K562 (cell line): ENCODE results near the gene UGT1A3. TPM values are rescaled to one million over a fixed set of nuclear protein-coding genes. Genes with fewer than 3 reads are reported as not detected.

Source experiments
- ARNT ChIP-seq, 2 experiments: fragments of 450-650 bp; IDR thresholded peaks; 2 replicates each; pipeline ENCODE4 v1.6.1; 2016; ENCODE audit warnings: mild to moderate bottlenecking in 1 of 2
- BRF2 ChIP-seq: IDR thresholded peaks from 3 replicates; pipeline ENCODE4 v1.6.1; 2011; ENCODE audit warnings: borderline replicate concordance, mild to moderate bottlenecking; ENCODE audit not compliant: insufficient read length, insufficient read depth
- CHD1 ChIP-seq: fragments of 200-600 bp; sonication (generic); IDR thresholded peaks from one replicate; pipeline ENCODE4 v1.6.1; 2012; ENCODE audit warnings: mild to moderate bottlenecking, moderate library complexity, low read length, inconsistent platforms
- CUX1 ChIP-seq: fragments of 200-800 bp; sonication (Bioruptor generic); IDR thresholded peaks from 2 replicates; pipeline ENCODE4 v1.6.1; 2016; ENCODE audit warnings: missing genetic modification characterization, missing compliant biosample characterization
- E2F4 ChIP-seq: sonication (generic); formaldehyde crosslinking; IDR thresholded peaks from 2 replicates; pipeline ENCODE4 v1.8.0; 2022; ENCODE audit warnings: mild to moderate bottlenecking, low read depth, missing genetic modification reagents
- HDAC8 ChIP-seq: fragments of 450-650 bp; IDR thresholded peaks from 2 replicates; pipeline ENCODE4 v1.6.1; 2016; ENCODE audit warnings: mild to moderate bottlenecking, missing genetic modification characterization, moderate library complexity, missing compliant biosample characterization
- MBD2 ChIP-seq: sonication (generic); IDR thresholded peaks from 2 replicates; pipeline ENCODE4 v1.6.1; 2016; ENCODE audit warnings: low read depth, borderline replicate concordance
- RBBP5 ChIP-seq: fragments of 200-600 bp; sonication (generic); IDR thresholded peaks from 2 replicates; pipeline ENCODE4 v1.6.1; 2012; ENCODE audit warnings: borderline replicate concordance, mild to moderate bottlenecking, low read length, control low read depth, inconsistent platforms; ENCODE audit not compliant: insufficient read depth, poor library complexity, severe bottlenecking
- SMARCA5 ChIP-seq: fragments of 450-650 bp; IDR thresholded peaks from 2 replicates; pipeline ENCODE4 v1.6.1; 2016
- TAF1 ChIP-seq: IDR thresholded peaks from 2 replicates; pipeline ENCODE4 v1.6.1; 2011; ENCODE audit warnings: mild to moderate bottlenecking, low read length, moderate library complexity; ENCODE audit not compliant: insufficient read depth, control insufficient read depth, severe bottlenecking; ENCODE audit errors: extremely low read depth
- ZNF282 ChIP-seq: sonication (generic); formaldehyde crosslinking; IDR thresholded peaks from 2 replicates; pipeline ENCODE4 v1.8.1; 2023; ENCODE audit warnings: missing genetic modification reagents
- ZNF3 ChIP-seq: fragments of 250-450 bp; sonication (Bioruptor Pico); IDR thresholded peaks from 2 replicates; pipeline ENCODE4 v1.5.0; 2021; ENCODE audit warnings: mild to moderate bottlenecking, moderate library complexity
- polyA plus RNA-seq, 8 experiments: library from polyadenylated mRNA; depleted of rRNA in 4 of 8; stranded (reverse) in 5 of 8; unstranded in 3 of 8; fragments of >200 nt; fragmentation: Nextera tagmentation in 2 of 8; fragmentation: Illumina TruSeq in 1 of 8; extraction: Ambion mirVana in 2 of 8; extraction: Trizol in 1 of 8; gene quantifications; 2 replicates each; pipeline versions ENCODE4 v1.2.1 to v1.2.3, GENCODE V29; 2011 to 2014; ENCODE audit warnings: inconsistent platforms in 1 of 8, missing spikeins in 1 of 8
- total RNA-seq, 7 experiments: library from RNA; depleted of rRNA in 6 of 7; stranded (reverse); fragments of >200 nt in 6 of 7; fragmentation: Illumina TruSeq in 2 of 7; extraction: Trizol in 2 of 7; gene quantifications; 2 replicates each; pipeline versions ENCODE4 v1.2.1 to v1.2.3, GENCODE V29; 2011 to 2021; ENCODE audit warnings: low replicate concordance in 1 of 7
- TF ChIP-seq, protein P1 (sequence below): fragments of 450-650 bp; IDR thresholded peaks from 2 replicates; pipeline ENCODE4 v1.6.1; 2018; ENCODE audit warnings: mild to moderate bottlenecking, low read depth; ENCODE audit not compliant: partially characterized antibody
- TF ChIP-seq, protein P2 (sequence below): fragments of 150-350 bp; IDR thresholded peaks from 2 replicates; pipeline ENCODE4 v1.6.1; 2014; ENCODE audit warnings: low read depth, mild to moderate bottlenecking, low read length, borderline replicate concordance

UGT1A3 gene
- total and polyA plus RNA-seq, 9 of the 15 experiments (the other 6 are each of a cell fraction or from before 2014, with no cell fraction given), result not detected

DNA sequence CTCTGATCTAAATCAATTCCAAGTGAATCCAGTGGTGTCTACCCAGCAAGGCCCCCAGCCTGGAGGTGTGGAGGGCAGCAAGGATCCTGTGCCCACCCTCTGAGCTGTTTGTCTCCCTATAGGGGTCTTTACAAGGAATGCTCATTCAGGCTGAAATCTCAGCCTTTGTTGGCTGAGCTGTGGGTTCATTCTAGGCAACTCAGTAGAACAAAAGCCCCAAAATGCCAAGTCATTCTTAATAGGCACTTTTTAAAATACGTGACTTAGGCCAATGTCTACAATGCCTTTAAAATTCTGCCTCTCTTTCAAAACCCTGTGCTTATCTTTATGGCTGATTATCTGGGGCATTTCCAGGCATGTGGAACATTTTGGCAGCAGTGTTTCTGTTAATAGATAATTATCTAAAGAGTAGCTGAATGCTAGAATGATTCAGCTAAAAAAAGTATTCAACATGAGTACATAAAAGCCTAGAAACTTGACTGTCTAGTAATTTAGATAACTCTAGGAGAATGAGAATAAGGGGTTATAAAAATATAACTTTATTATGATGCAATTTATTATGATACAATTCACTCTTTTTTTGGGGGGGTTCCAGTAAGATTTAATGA is 28.7 kb upstream of the UGT1A3 start (continued):
- TF ChIP-seq E2F4 (CRISPR knock-in tag), result no peak
- TF ChIP-seq CUX1 (CRISPR knock-in tag), result no peak
- no peak for TF ChIP-seq SMARCA5
- no peak for TF ChIP-seq ZNF282 (CRISPR knock-in tag)
- no peak for TF ChIP-seq ZNF3 (CRISPR knock-in tag)
- no peak for TF ChIP-seq MBD2
- TF ChIP-seq, protein P1, sequence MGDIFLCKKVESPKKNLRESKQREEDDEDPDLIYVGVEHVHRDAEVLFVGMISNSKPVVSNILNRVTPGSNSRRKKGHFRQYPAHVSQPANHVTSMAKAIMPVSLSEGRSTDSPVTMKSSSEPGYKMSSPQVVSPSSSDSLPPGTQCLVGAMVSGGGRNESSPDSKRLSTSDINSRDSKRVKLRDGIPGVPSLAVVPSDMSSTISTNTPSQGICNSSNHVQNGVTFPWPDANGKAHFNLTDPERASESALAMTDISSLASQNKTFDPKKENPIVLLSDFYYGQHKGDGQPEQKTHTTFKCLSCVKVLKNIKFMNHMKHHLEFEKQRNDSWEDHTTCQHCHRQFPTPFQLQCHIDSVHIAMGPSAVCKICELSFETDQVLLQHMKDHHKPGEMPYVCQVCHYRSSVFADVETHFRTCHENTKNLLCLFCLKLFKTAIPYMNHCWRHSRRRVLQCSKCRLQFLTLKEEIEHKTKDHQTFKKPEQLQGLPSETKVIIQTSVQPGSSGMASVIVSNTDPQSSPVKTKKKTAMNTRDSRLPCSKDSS, result no peak
- TF ChIP-seq BRF2, result no peak
- TF ChIP-seq, protein P2, sequence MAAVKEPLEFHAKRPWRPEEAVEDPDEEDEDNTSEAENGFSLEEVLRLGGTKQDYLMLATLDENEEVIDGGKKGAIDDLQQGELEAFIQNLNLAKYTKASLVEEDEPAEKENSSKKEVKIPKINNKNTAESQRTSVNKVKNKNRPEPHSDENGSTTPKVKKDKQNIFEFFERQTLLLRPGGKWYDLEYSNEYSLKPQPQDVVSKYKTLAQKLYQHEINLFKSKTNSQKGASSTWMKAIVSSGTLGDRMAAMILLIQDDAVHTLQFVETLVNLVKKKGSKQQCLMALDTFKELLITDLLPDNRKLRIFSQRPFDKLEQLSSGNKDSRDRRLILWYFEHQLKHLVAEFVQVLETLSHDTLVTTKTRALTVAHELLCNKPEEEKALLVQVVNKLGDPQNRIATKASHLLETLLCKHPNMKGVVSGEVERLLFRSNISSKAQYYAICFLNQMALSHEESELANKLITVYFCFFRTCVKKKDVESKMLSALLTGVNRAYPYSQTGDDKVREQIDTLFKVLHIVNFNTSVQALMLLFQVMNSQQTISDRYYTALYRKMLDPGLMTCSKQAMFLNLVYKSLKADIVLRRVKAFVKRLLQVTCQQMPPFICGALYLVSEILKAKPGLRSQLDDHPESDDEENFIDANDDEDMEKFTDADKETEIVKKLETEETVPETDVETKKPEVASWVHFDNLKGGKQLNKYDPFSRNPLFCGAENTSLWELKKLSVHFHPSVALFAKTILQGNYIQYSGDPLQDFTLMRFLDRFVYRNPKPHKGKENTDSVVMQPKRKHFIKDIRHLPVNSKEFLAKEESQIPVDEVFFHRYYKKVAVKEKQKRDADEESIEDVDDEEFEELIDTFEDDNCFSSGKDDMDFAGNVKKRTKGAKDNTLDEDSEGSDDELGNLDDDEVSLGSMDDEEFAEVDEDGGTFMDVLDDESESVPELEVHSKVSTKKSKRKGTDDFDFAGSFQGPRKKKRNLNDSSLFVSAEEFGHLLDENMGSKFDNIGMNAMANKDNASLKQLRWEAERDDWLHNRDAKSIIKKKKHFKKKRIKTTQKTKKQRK, result no peak
- TF ChIP-seq ARNT (IDR thresholded peaks at IDR 0.05), result no peak
- TF ChIP-seq HDAC8, result no peak
- TF ChIP-seq CHD1, result no peak
- no peak for TF ChIP-seq RBBP5
- TF ChIP-seq TAF1, result no peak
